Hepatocyte (in vitro differentiated cells): ENCODE results near the gene PIAS1.
"Not testable (repeated sequence)": the region's sequence is repeated elsewhere in the genome, so short reads cannot be mapped to it uniquely, and the experiment has no call there.

Experiments used
- CTCF ChIP-seq: fragments of 200-600 bp; sonication (generic); IDR thresholded peaks from 2 replicates; pipeline ENCODE4 v1.5.1; 2016; ENCODE audit warnings: antibody characterized with exemption, mild to moderate bottlenecking; ENCODE audit not compliant: poor library complexity
- EZH2 ChIP-seq: fragments of 200-600 bp; sonication (generic); IDR thresholded peaks from 2 replicates; pipeline ENCODE4 v1.6.1; 2016; ENCODE audit warnings: antibody characterized with exemption, mild to moderate bottlenecking, borderline replicate concordance

DNA sequence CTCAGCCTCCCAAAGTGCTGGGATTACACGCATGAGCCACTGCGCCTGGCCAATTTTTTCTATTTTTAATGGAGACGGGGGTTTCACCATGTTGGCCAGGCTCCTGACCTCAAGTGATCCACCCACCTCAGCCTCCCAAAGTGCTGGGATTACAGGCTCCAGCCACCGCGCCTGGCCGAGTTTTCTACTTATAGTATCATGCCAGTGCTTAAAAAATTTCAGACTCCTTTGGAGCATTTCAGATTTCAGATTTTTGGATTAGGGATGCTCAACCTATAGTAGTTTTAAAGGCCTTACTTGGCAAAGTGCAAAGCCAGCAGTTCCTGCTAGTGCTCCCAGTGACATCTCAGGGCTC, 159.4 kb downstream of the PIAS1 start:
- not testable (repeated sequence) for TF ChIP-seq CTCF, EZH2
